HuH-7 (cell line): Measurements from ENCODE around the gene RFFL.
"Not testable (repeated sequence)": the region's sequence is repeated elsewhere in the genome, so short reads cannot be mapped to it uniquely, and the experiment has no call there.

ENCODE experiments used
- DNase-seq: peaks from one replicate; pipeline ENCODE4 v3.0.0; 2011; ENCODE audit warnings: low spot score

Gene RFFL

GRCh38 chr17:35048685-35049379 is 14.7 kb downstream of the RFFL start:
- DNase-seq = no peak

- DNase-seq = no peak
Measured at GRCh38 chr17:35046740-35047283, 16.7 kb downstream of the RFFL start.

- no peak for DNase-seq
Measured at GRCh38 chr17:35046245-35046644, 17.3 kb downstream of the RFFL start.

GRCh38 chr17:35045458-35045979 is 18.0 kb downstream of the RFFL start:
- not testable (repeated sequence) for DNase-seq

- DNase-seq = no peak
Measured at GRCh38 chr17:35044181-35044580, 19.3 kb downstream of the RFFL start.

- DNase-seq = no peak
Measured at GRCh38 chr17:35041390-35041789, 22.1 kb downstream of the RFFL start.

GRCh38 chr17:35038453-35038852 is 25.1 kb downstream of the RFFL start:
- DNase-seq = no peak

GRCh38 chr17:35030780-35031179 is 32.7 kb downstream of the RFFL start:
- no peak for DNase-seq

- no peak for DNase-seq
Measured at GRCh38 chr17:35028531-35029262, 34.8 kb downstream of the RFFL start.

GRCh38 chr17:35028097-35028496 is 35.4 kb downstream of the RFFL start:
- DNase-seq = not testable (repeated sequence)

- no peak for DNase-seq
Measured at GRCh38 chr17:35025541-35025940, 38.0 kb downstream of the RFFL start.

GRCh38 chr17:35023538-35023937 is 40.0 kb downstream of the RFFL start:
- no peak for DNase-seq

- no peak for DNase-seq
Measured at GRCh38 chr17:35022536-35023063, 40.9 kb downstream of the RFFL start.

- no peak for DNase-seq
Measured at GRCh38 chr17:35021520-35022380, 41.8 kb downstream of the RFFL start.

GRCh38 chr17:35019386-35020179 is 43.9 kb downstream of the RFFL start:
- no peak for DNase-seq

- DNase-seq = no peak
Measured at GRCh38 chr17:35018814-35019213, 44.7 kb downstream of the RFFL start.

- no peak for DNase-seq
Measured at GRCh38 chr17:35017021-35017420, 46.5 kb downstream of the RFFL start.

GRCh38 chr17:35016369-35016768 is 47.1 kb downstream of the RFFL start:
- DNase-seq = no peak

- no peak for DNase-seq
Measured at GRCh38 chr17:35011671-35012216, 51.8 kb downstream of the RFFL start.

- no peak for DNase-seq
Measured at GRCh38 chr17:35010093-35010492, 53.4 kb downstream of the RFFL start.

GRCh38 chr17:35006961-35007360 is 56.5 kb downstream of the RFFL start:
- no peak for DNase-seq
